ENCODE data around the gene PTEN.

Gene PTEN

GRCh38 chr10:87976101-87976743, 112.8 kb downstream of the PTEN start:
- no peaks in the 10 kb centered on the region for H3K79me2 ChIP-seq (ENCODE audit: insufficient read depth, low read length)
- ATAC-seq (ENCODE audit: insufficient read depth, low read depth), result no peak
- H3K9me3 ChIP-seq (ENCODE audit: insufficient read depth, low read length, severe bottlenecking), result no peaks in the 10 kb centered on the region
- no peak overlapping the region for H3K4me3 ChIP-seq (ENCODE audit: low read depth in 1 of 2, low read length in 2 of 2)
- TF ChIP-seq CTCF (IDR thresholded peaks at IDR 0.05; ENCODE audit: borderline replicate concordance, extremely low read depth, low read length, poor library complexity, severe bottlenecking) (no peak), EZH2 (IDR thresholded peaks at IDR 0.05; ENCODE audit: borderline replicate concordance, low read depth, low read length, severe bottlenecking) (no peak)
- H3K27me3 ChIP-seq (ENCODE audit: insufficient read depth, low read length, poor library complexity), result no peaks in the 10 kb centered on the region
- no peaks in the 10 kb centered on the region for H3K36me3 ChIP-seq (ENCODE audit: insufficient read depth, low read length)
- no peak overlapping the region for H3K4me2 ChIP-seq (ENCODE audit: insufficient read depth, low read length)
- no peaks in the 10 kb centered on the region for H4K20me1 ChIP-seq (ENCODE audit: insufficient read depth, low read length)
- no peak overlapping the region for H3K27ac ChIP-seq (ENCODE audit: low read length)
- H3K9ac ChIP-seq (ENCODE audit: low read depth, low read length), result no peak overlapping the region
- DNase-seq, result no peak
- no peak overlapping the region for H2AFZ ChIP-seq (ENCODE audit: low read depth, low read length)
- no peaks in the 10 kb centered on the region for H3K4me1 ChIP-seq (ENCODE audit: insufficient read depth, low read length)

- Histone ChIP-seq H4K20me1 (ENCODE audit: insufficient read depth, low read length) (no peaks in the 10 kb centered on the region), H3K27me3 (ENCODE audit: insufficient read depth, low read length, poor library complexity) (no peaks in the 10 kb centered on the region), H3K79me2 (ENCODE audit: insufficient read depth, low read length) (no peaks in the 10 kb centered on the region), H3K9ac (ENCODE audit: low read depth, low read length) (no peak overlapping the region), H3K36me3 (ENCODE audit: insufficient read depth, low read length) (no peaks in the 10 kb centered on the region), H3K4me1 (ENCODE audit: insufficient read depth, low read length) (no peaks in the 10 kb centered on the region), H3K4me3 (ENCODE audit: low read depth in 1 of 2, low read length in 2 of 2) (no peak overlapping the region), H3K9me3 (ENCODE audit: insufficient read depth, low read length, severe bottlenecking) (no peaks in the 10 kb centered on the region), H3K4me2 (ENCODE audit: insufficient read depth, low read length) (no peak overlapping the region), H2AFZ (ENCODE audit: low read depth, low read length) (no peak overlapping the region), H3K27ac (ENCODE audit: low read length) (no peak overlapping the region)
- no peak for DNase-seq
- no peak for TF ChIP-seq EZH2 (IDR thresholded peaks at IDR 0.05; ENCODE audit: borderline replicate concordance, low read depth, low read length, severe bottlenecking)
- no peak for TF ChIP-seq CTCF (IDR thresholded peaks at IDR 0.05; ENCODE audit: borderline replicate concordance, extremely low read depth, low read length, poor library complexity, severe bottlenecking)
- ATAC-seq (ENCODE audit: insufficient read depth, low read depth), result no peak
These were observed 114.7 kb downstream of the PTEN start for GRCh38 chr10:87978166-87978565.

- no peaks in the 10 kb centered on the region for H3K9me3 ChIP-seq (ENCODE audit: insufficient read depth, low read length, severe bottlenecking)
- H3K4me2 ChIP-seq (ENCODE audit: insufficient read depth, low read length), result no peak overlapping the region
- H3K9ac ChIP-seq (ENCODE audit: low read depth, low read length), result no peak overlapping the region
- DNase-seq (no peak), ATAC-seq (ENCODE audit: insufficient read depth, low read depth) (no peak)
- no peaks in the 10 kb centered on the region for H3K36me3 ChIP-seq (ENCODE audit: insufficient read depth, low read length)
- H2AFZ ChIP-seq (ENCODE audit: low read depth, low read length), result no peak overlapping the region
- H3K27me3 ChIP-seq (ENCODE audit: insufficient read depth, low read length, poor library complexity), result no peaks in the 10 kb centered on the region
- H3K4me3 ChIP-seq (ENCODE audit: low read depth in 1 of 2, low read length in 2 of 2), result no peak overlapping the region
- TF ChIP-seq EZH2 (IDR thresholded peaks at IDR 0.05; ENCODE audit: borderline replicate concordance, low read depth, low read length, severe bottlenecking), result no peak
- TF ChIP-seq CTCF (IDR thresholded peaks at IDR 0.05; ENCODE audit: borderline replicate concordance, extremely low read depth, low read length, poor library complexity, severe bottlenecking), result no peak
- H3K27ac ChIP-seq (ENCODE audit: low read length), result no peak overlapping the region
- no peaks in the 10 kb centered on the region for H3K4me1 ChIP-seq (ENCODE audit: insufficient read depth, low read length)
- H4K20me1 ChIP-seq (ENCODE audit: insufficient read depth, low read length), result no peaks in the 10 kb centered on the region
- H3K79me2 ChIP-seq (ENCODE audit: insufficient read depth, low read length), result no peaks in the 10 kb centered on the region
These were observed 116.4 kb downstream of the PTEN start for GRCh38 chr10:87979847-87980246.
